ENCODE measurements around the gene XPC. TPM values are rescaled to one million over a fixed set of nuclear protein-coding genes. Genes with fewer than 3 reads are reported as not detected.
A peak's percentile ranks its signal among the peaks of the same experiment; 100 is the strongest.

The XPC gene
- total and polyA plus RNA-seq, 4 donors: 12.7 to 26.7 (median 14.2) TPM

DNA sequence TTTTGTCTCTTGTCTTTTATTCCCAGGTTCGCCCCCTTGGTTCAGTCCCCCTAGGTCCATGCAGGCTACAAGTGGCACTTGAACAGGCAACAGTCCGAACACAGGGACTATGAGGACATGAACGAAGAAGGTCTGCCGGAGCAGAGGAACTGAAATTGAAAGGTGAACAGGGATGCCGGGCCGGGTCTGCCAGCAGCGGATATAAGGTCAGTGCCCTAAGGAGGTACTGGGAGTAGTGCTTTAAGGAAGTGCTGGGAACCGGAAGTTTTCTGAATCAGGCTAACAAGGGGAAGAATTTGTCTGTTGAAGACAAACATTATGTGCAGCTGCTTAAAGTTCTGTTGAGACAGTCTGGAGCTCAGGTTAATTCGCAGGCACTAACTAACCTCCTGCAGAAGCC lies 47.0 kb upstream of the XPC start:
- H3K27ac ChIP-seq (ENCODE audit: low read depth in 1 of 2, low read length in 2 of 2): no peak overlapping the region

DNA sequence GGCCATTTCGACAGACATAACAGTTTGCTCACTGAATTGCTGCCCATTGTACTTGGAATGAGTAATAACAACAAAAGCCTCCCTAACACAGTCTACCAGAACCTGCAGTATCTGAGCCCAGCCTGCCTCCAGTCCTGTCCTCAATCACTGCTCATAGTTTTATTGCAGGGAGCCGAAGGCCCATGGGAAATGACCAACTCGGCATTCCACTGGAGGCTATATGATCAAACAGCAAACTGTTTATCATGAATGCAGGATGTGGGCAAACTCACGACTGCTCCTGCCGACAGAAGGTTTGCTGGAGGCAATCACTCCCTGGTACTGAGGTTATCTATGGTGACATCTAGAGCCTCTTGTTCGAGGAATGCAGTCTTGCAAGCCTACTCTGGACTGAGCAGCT lies 46.5 kb upstream of the XPC start:
- 63% methylated on average over 6 of the region's 6 CpGs for WGBS
- H3K27ac ChIP-seq (ENCODE audit: low read depth in 1 of 2, low read length in 2 of 2): no peak overlapping the region
- H3K4me1 ChIP-seq (ENCODE audit: control insufficient read depth in 4 of 4, insufficient read depth in 4 of 4, low read length in 3 of 4): no peaks in the 10 kb centered on the region

More for the DNA sequence above, 47.0 kb upstream of the XPC start:
- Histone ChIP-seq H3K9me3 (ENCODE audit: control insufficient read depth in 4 of 4, low read length in 3 of 4) (peaks cover 0 to 4% (median 0%) of the 10 kb centered on the region in 4 donors), H3K36me3 (ENCODE audit: control insufficient read depth in 4 of 4, insufficient read depth in 3 of 4, low read depth in 1 of 4, low read length in 3 of 4) (no peaks in the 10 kb centered on the region), H3K4me3 (ENCODE audit: low read depth in 1 of 3, low read length in 3 of 3) (no peak overlapping the region), H3K27me3 (ENCODE audit: control insufficient read depth in 4 of 4, insufficient read depth in 4 of 4, low read length in 3 of 4) (no peaks in the 10 kb centered on the region), H3K4me1 (ENCODE audit: control insufficient read depth in 4 of 4, insufficient read depth in 4 of 4, low read length in 3 of 4) (no peaks in the 10 kb centered on the region), H3K9ac (ENCODE audit: low read depth in 1 of 2, low read length in 2 of 2) (no peak overlapping the region)
- DNase-seq (ENCODE audit: low spot score): no peak
- WGBS: 67% methylated on average over 9 of the region's 9 CpGs
- TF ChIP-seq NR2F2 (IDR thresholded peaks at IDR 0.05): peak; percentile 75
- TF ChIP-seq EGR1 (IDR thresholded peaks at IDR 0.05; ENCODE audit: low read depth in 2 of 2): no peak

DNA sequence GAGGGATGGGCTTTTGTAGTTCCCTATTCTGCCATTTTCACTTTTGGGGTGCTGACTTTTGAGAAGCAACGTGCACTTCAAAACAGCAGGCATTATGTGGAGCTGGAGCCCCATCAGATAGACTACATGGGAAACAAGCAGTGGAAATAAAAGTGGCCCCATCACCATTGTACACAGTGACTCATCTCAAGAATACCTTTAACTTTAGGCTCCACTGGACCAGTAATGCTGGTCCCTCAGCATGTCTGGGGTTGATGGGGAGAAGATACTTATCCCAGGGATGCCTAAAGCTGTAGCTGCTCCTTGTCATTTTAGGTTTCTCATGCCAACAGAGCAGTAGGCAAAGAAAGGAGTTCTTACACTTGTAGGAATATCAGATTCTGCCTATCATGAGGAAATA lies 45.2 kb upstream of the XPC start:
- 70% methylated on average over 1 of the region's 1 CpG for WGBS

More for the DNA sequence above, 46.5 kb upstream of the XPC start:
- TF ChIP-seq, protein P1, sequence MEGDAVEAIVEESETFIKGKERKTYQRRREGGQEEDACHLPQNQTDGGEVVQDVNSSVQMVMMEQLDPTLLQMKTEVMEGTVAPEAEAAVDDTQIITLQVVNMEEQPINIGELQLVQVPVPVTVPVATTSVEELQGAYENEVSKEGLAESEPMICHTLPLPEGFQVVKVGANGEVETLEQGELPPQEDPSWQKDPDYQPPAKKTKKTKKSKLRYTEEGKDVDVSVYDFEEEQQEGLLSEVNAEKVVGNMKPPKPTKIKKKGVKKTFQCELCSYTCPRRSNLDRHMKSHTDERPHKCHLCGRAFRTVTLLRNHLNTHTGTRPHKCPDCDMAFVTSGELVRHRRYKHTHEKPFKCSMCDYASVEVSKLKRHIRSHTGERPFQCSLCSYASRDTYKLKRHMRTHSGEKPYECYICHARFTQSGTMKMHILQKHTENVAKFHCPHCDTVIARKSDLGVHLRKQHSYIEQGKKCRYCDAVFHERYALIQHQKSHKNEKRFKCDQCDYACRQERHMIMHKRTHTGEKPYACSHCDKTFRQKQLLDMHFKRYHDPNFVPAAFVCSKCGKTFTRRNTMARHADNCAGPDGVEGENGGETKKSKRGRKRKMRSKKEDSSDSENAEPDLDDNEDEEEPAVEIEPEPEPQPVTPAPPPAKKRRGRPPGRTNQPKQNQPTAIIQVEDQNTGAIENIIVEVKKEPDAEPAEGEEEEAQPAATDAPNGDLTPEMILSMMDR (IDR thresholded peaks at IDR 0.05; ENCODE audit: low read depth, low read length, missing input control): no peak
- TF ChIP-seq, protein P2, sequence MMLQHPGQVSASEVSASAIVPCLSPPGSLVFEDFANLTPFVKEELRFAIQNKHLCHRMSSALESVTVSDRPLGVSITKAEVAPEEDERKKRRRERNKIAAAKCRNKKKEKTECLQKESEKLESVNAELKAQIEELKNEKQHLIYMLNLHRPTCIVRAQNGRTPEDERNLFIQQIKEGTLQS (IDR thresholded peaks at IDR 0.05): no peak
- no peak for TF ChIP-seq RXRA (IDR thresholded peaks at IDR 0.05)
- TF ChIP-seq, protein P3, sequence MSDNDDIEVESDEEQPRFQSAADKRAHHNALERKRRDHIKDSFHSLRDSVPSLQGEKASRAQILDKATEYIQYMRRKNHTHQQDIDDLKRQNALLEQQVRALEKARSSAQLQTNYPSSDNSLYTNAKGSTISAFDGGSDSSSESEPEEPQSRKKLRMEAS (IDR thresholded peaks at IDR 0.05): no peak
- no peak for TF ChIP-seq TAF1 (conservative IDR thresholded peaks at IDR 0.05)
- TF ChIP-seq, protein P4, sequence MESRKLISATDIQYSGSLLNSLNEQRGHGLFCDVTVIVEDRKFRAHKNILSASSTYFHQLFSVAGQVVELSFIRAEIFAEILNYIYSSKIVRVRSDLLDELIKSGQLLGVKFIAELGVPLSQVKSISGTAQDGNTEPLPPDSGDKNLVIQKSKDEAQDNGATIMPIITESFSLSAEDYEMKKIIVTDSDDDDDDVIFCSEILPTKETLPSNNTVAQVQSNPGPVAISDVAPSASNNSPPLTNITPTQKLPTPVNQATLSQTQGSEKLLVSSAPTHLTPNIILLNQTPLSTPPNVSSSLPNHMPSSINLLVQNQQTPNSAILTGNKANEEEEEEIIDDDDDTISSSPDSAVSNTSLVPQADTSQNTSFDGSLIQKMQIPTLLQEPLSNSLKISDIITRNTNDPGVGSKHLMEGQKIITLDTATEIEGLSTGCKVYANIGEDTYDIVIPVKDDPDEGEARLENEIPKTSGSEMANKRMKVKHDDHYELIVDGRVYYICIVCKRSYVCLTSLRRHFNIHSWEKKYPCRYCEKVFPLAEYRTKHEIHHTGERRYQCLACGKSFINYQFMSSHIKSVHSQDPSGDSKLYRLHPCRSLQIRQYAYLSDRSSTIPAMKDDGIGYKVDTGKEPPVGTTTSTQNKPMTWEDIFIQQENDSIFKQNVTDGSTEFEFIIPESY (IDR thresholded peaks at IDR 0.05): no peak
- TF ChIP-seq HNF4A (conservative IDR thresholded peaks at IDR 0.05): no peak
- TF ChIP-seq EGR1 (IDR thresholded peaks at IDR 0.05; ENCODE audit: low read depth in 2 of 2): no peak
- no peak for TF ChIP-seq FOXA1 (IDR thresholded peaks at IDR 0.05)
- TF ChIP-seq SP1 (IDR thresholded peaks at IDR 0.05): no peak
- Histone ChIP-seq H3K36me3 (ENCODE audit: control insufficient read depth in 4 of 4, insufficient read depth in 3 of 4, low read depth in 1 of 4, low read length in 3 of 4) (no peaks in the 10 kb centered on the region), H3K9ac (ENCODE audit: low read depth in 1 of 2, low read length in 2 of 2) (no peak overlapping the region), H3K9me3 (ENCODE audit: control insufficient read depth in 4 of 4, low read length in 3 of 4) (peaks cover 0 to 4% (median 0%) of the 10 kb centered on the region in 4 donors), H3K27me3 (ENCODE audit: control insufficient read depth in 4 of 4, insufficient read depth in 4 of 4, low read length in 3 of 4) (no peaks in the 10 kb centered on the region), H3K4me3 (ENCODE audit: low read depth in 1 of 3, low read length in 3 of 3) (no peak overlapping the region)
- no peak for DNase-seq (ENCODE audit: low spot score)

More for the DNA sequence above, 45.2 kb upstream of the XPC start:
- H3K9me3 ChIP-seq (ENCODE audit: control insufficient read depth in 4 of 4, low read length in 3 of 4): peaks cover 0 to 4% (median 0%) of the 10 kb centered on the region in 4 donors
- no peaks in the 10 kb centered on the region for H3K36me3 ChIP-seq (ENCODE audit: control insufficient read depth in 4 of 4, insufficient read depth in 3 of 4, low read depth in 1 of 4, low read length in 3 of 4)
- H3K9ac ChIP-seq (ENCODE audit: low read depth in 1 of 2, low read length in 2 of 2): no peak overlapping the region
- no peak for TF ChIP-seq RXRA (IDR thresholded peaks at IDR 0.05)
- TF ChIP-seq FOXA2 (IDR thresholded peaks at IDR 0.05): no peak
- no peak for TF ChIP-seq HNF4G (IDR thresholded peaks at IDR 0.05)
- TF ChIP-seq, protein P3 (IDR thresholded peaks at IDR 0.05): no peak
- no peak for TF ChIP-seq YY1 (IDR thresholded peaks at IDR 0.05)
- TF ChIP-seq JUND (IDR thresholded peaks at IDR 0.05): no peak
- H3K4me3 ChIP-seq (ENCODE audit: low read depth in 1 of 3, low read length in 3 of 3): no peak overlapping the region
- DNase-seq (ENCODE audit: low spot score): no peak
- no peaks in the 10 kb centered on the region for H3K4me1 ChIP-seq (ENCODE audit: control insufficient read depth in 4 of 4, insufficient read depth in 4 of 4, low read length in 3 of 4)
- no peak overlapping the region for H3K27ac ChIP-seq (ENCODE audit: low read depth in 1 of 2, low read length in 2 of 2)
- H3K27me3 ChIP-seq (ENCODE audit: control insufficient read depth in 4 of 4, insufficient read depth in 4 of 4, low read length in 3 of 4): no peaks in the 10 kb centered on the region
